ENCODE measurements around the gene INTS1. TPM values are rescaled to one million over a fixed set of nuclear protein-coding genes. Genes with fewer than 3 reads are reported as not detected.

INTS1 gene
- total and polyA plus RNA-seq, 11 donors: 35.5 to 67.4 (median 45.3) TPM

GRCh38 chr7:1550846-1551155 is 46.6 kb upstream of the INTS1 start:
- Histone ChIP-seq H3K36me3 (no peaks in the 10 kb centered on the region), H3K27me3 (peaks cover 0 to under 1% (median 0%) of the 10 kb centered on the region in 9 donors), H3K4me3 (no peak overlapping the region), H3K27ac (no peak overlapping the region), H3K9me3 (no peaks in the 10 kb centered on the region), H3K4me1 (peaks cover 0 to 16% (median 7%) of the 10 kb centered on the region in 12 donors)
- ATAC-seq (no peak), DNase-seq (no peak)
- no peak for TF ChIP-seq POLR2A (IDR thresholded peaks at IDR 0.05)
- TF ChIP-seq CTCF (IDR thresholded peaks at IDR 0.05): no peak
- 91 to 95% (median 93%) methylated on average over 16 to 17 of the region's 17 CpGs for WGBS, 4 donors
- intact Hi-C loops (cut with DNase I): loop anchor here in 2 of 10 donors (10.0 kb wide), 1 partner anchor 46 kb away; the partner anchor contains the start of gene INTS1 (in 2 of the 2)

DNA sequence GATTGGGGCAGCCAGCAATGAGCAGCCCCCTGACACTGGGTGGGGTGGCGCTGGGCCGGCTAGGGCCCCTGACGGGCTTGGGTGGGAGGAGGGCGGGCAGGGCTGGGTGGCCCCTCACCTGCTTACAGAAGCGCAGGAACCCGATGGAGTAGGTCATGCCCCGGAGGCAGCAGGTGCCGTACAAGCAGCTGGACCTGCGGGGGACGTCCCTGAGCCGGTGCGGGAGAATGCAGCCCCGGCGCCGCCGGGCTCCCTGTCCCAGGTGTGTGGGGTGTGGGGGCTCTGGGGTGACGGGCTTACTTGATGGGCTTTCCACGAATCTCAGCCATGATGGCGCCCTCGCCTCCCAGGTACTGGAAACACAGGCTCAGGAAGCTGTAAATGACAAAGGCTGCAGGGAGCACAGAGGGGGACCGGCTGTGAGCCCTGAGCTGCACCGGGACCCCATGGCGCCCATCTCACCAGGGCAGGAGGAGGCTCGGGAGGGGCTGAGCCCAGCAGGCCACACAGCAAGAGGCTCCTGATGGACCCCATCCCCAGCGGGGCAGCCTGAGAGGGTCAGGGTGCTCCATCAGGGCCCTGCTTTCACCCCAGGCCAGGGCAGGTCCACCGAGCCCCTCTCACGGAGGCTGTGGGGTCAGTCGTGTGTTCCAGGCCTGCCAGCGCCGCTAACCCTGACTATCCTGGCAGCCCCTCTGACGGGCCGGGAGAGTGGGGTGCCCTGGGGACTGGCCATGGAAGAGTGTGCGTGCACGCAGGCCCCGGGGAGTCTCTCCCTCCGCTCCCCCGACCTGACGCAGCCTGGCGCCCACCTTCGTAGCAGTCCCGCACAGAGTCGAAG is 46.0 kb upstream of the INTS1 start:
- ATAC-seq: no peak

GRCh38 chr7:1549357-1550004 is 45.3 kb upstream of the INTS1 start:
- Histone ChIP-seq H3K27me3 (no peaks in the 10 kb centered on the region), H3K27ac (no peak overlapping the region), H3K4me3 (no peak overlapping the region), H3K36me3 (peaks cover 0 to 5% (median 0%) of the 10 kb centered on the region in 9 donors), H3K4me1 (peaks cover 0 to 13% (median 5%) of the 10 kb centered on the region in 12 donors), H3K9me3 (no peaks in the 10 kb centered on the region)
- peak in 2 of 5 donors; percentile 20 to 56 for DNase-seq
- ATAC-seq: no peak
- intact Hi-C loops (cut with DNase I): loop anchor here in 2 of 10 donors (10.0 kb wide), 1 partner anchor 45 kb away; the partner anchor contains the start of gene INTS1 (in 2 of the 2)
- 88 to 91% (median 89%) methylated on average over 16 to 27 of the region's 27 CpGs for WGBS, 4 donors
- TF ChIP-seq POLR2A (IDR thresholded peaks at IDR 0.05) (no peak), CTCF (IDR thresholded peaks at IDR 0.05) (no peak)

More for the DNA sequence above, 46.0 kb upstream of the INTS1 start:
- 88 to 93% (median 89%) methylated on average over 23 to 42 of the region's 42 CpGs for WGBS, 4 donors
- intact Hi-C loops (cut with DNase I): loop anchor here in 2 of 10 donors (10.0 kb wide), 1 partner anchor 45 kb away; the partner anchor contains the start of gene INTS1 (in 2 of the 2)
- peak in 2 of 5 donors; percentile 20 to 59 for DNase-seq
- TF ChIP-seq CTCF (IDR thresholded peaks at IDR 0.05) (no peak), POLR2A (IDR thresholded peaks at IDR 0.05) (no peak)
- Histone ChIP-seq H3K27ac (no peak overlapping the region), H3K36me3 (no peaks in the 10 kb centered on the region), H3K27me3 (no peaks in the 10 kb centered on the region), H3K4me3 (no peak overlapping the region), H3K9me3 (no peaks in the 10 kb centered on the region), H3K4me1 (peaks cover 0 to 16% (median 6%) of the 10 kb centered on the region in 12 donors)

DNA sequence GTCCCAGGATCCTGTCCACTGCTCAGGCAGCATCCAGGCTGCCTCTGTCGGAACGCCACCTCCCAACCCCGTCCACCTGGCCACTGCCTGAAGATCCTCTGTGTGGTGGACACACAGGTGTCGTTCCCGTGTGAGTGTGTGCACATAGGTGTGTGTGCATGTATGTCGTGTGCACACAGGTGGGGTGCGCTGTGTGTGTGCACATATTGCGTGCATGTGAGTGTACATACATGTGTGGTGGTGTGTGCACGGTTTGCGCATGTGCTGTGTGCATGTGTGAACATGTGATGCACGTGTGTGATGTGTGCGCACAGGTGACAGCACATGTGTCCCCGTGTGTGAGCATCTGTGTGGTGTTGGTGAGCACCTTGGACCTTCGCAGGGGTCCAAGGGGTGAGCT is 44.8 kb upstream of the INTS1 start:
- H3K9me3 ChIP-seq: no peaks in the 10 kb centered on the region
- no peaks in the 10 kb centered on the region for H3K27me3 ChIP-seq
- intact Hi-C loops (cut with DNase I): no loop called here
- peaks cover 0 to 9% (median 2%) of the 10 kb centered on the region in 9 donors for H3K36me3 ChIP-seq
- no peak overlapping the region for H3K27ac ChIP-seq
- DNase-seq (peak in 1 of 5 donors; percentile 19), ATAC-seq (no peak)
- TF ChIP-seq CTCF (IDR thresholded peaks at IDR 0.05) (no peak), POLR2A (IDR thresholded peaks at IDR 0.05) (no peak)
- WGBS, 4 donors: 84 to 89% (median 87%) methylated on average over 11 to 14 of the region's 14 CpGs
- no peak overlapping the region for H3K4me3 ChIP-seq
- peaks cover 0 to 13% (median 5%) of the 10 kb centered on the region in 12 donors for H3K4me1 ChIP-seq

Measured in heart left ventricle (tissue), 16 donors.